GM18511 (cell line): Measurements from ENCODE around the gene RILP.
A peak's percentile ranks its signal among the peaks of the same experiment; 100 is the strongest.

Experiments used
- ATAC-seq: cut with Tn5 transposase; IDR thresholded peaks from one replicate; pipeline ENCODE4 v1.9.1; 2021; ENCODE audit warnings: mild to moderate bottlenecking, moderate library complexity; ENCODE audit not compliant: unreplicated experiment

The RILP gene

GRCh38 chr17:1629504-1630310 lies 20.0 kb downstream of the RILP start:
- ATAC-seq, result no peak

DNA sequence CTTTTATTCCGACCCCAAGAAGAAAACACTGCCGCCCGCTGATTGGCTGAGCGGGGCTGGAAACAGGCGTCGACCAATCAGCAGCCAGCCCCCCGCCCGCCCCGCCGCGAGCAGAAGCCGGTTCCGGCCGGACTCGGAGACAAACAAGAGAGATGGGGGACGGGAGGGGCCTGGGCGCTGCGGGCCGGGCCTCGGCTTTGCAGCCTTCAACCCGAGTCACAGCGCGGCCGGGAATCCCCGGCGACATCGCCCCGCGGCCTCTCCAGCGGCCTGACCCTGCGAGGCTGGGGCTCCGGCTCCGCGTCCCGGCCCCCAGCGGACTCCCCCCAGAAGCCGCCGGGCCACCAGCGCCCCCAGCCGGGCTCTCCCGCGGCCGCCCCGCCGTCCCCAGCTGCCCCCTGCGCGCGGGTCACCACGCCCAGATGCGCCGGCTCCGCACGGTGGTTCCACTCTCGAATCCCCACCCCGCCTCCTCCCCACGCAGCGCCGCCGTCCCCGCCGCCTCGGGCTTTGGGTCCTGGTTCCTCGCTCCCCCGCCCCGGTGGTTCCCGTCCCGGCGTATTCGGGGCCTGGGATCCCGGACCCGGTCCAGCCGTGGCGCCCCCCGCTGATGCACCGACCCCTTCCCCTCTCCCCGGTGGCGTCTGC lies 20.7 kb downstream of the RILP start:
- ATAC-seq, result peak; percentile 57

- ATAC-seq, result peak; percentile 70
These were observed 21.4 kb downstream of the RILP start, which contains the start of gene SLC43A2 for GRCh38 chr17:1627982-1628855. SLC43A2 (minus strand) TSS chr17:1628834; CDS start chr17:1627874, 960 bp downstream.

DNA sequence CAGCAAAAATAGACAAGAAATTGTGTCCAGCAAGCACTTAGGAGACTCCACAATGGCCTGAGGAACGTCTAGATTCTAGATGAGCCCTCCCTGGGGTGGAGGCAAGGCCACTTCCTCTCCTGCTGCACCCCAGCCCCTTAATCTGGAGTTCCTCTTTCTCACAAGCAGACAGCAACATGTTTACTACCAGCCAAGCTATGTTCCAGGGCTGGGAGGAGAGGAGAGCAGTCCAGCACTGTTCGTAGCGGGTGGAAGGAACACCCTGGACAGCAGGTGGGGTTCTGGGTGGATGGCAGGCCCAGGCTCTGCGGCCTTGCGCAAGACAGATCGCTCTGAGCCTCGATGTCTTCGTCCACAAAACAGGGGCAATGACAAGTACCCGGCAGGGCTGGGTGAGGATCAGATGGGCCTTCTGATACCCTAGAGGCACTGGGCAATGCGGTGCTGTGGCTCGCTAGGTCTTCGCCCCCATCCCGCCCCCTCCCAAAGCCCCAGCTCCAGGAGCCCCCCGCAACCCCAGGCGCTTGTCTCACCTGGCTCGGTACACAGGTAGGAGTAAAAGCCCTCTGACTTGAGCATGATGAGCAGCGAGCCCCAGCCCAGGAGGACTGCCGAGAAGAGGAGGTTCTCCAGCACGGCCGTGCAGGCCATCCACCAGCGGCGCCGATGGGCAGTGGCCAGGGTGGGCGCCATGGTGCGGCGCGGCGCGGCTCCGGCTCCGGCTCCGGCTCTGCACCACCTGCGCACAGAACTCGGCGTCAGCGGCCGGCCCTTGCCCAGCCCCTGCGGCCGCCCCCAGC lies 22.3 kb downstream of the RILP start:
- ATAC-seq, result no peak

DNA sequence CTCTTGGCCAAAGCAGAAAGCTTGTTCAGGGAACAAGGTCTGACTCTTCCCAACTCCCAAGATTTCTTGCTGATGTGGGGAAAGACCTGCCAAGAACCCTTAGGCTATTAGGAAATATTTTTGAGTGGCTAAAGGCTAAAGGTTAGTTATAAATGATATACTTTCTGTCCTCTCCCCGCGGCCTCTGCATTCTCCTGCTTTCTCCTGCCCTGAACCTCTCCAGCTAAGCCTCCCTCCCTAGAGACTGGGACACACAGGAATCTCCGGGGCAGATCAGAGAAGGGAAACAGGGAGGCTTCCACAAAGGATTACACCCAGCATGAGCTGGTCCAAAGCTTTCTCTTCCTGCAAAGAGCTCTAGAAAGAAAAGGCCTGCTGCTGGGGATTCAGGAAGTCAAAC lies 23.3 kb downstream of the RILP start:
- no peak for ATAC-seq

- no peak for ATAC-seq
These were observed 24.1 kb downstream of the RILP start for GRCh38 chr17:1625581-1625980.

- ATAC-seq, result no peak
These were observed 24.6 kb downstream of the RILP start for GRCh38 chr17:1625053-1625452.

DNA sequence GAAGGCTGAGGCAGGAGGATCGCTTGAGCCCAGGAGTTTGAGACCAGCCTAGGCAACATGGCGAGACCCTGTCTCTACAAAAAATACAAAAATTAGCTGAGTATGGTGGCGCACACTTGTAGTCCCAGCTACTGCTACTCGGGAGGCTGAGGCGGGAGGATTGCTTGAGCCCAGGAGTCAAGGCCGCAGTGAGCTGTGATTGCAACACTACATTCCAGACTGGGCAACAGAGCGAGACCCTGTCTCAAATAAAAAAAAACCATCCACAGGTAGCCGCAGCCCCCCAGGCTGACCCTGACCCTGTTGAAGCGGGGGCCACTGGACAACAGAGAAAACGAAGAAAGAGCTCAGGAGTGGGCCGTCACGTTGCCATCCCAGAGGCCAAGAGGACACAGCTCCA lies 25.0 kb downstream of the RILP start:
- ATAC-seq, result no peak

DNA sequence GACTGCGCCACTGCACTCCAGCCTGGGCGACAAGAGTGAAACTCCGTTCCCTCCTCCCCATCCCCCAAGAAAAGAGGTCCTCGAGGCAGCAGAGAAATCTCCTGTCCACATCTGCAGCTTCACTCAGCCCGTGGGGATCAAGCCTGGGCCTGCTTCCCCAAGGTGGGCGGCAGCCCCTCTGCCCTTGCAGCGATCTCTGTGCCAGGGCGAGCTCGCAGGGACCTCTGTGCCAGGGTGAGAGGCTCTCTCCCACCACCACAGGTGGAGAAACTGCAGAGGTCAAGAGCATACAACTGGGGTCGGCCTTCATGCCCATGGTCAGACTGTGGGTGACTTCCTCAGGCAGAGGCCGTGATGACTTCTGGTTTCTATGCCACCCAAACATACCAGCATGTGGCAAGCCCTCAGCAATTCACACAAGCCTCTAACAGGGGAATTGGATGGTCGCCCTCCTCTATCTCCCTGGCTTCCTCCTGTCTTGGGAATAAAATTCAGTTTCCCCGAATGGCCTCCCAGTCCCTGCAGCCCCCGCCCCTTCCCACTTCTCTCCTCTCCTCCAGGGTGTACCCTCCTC lies 26.5 kb downstream of the RILP start:
- ATAC-seq, result no peak

- ATAC-seq, result no peak
These were observed 28.3 kb downstream of the RILP start for GRCh38 chr17:1621273-1621954.

DNA sequence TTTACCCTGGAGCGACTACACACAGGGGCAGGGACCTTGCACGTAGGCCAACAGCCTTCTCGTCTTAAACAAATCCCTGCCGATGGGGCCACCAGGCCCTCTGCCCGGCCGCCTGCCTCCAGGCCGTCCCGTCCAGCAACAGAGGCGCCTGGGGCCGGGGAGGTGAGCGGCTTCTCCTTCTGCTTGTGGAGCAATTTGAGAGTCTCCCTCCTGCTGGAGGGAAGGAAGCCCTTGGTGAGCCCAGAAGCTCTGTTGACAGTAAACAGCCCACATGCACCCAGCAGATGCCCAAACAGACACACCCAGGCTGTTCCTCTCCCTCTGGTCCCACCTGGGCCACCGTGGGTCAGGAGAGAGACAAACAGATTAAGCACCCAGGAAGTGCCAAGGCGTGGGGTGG lies 29.2 kb downstream of the RILP start:
- no peak for ATAC-seq

DNA sequence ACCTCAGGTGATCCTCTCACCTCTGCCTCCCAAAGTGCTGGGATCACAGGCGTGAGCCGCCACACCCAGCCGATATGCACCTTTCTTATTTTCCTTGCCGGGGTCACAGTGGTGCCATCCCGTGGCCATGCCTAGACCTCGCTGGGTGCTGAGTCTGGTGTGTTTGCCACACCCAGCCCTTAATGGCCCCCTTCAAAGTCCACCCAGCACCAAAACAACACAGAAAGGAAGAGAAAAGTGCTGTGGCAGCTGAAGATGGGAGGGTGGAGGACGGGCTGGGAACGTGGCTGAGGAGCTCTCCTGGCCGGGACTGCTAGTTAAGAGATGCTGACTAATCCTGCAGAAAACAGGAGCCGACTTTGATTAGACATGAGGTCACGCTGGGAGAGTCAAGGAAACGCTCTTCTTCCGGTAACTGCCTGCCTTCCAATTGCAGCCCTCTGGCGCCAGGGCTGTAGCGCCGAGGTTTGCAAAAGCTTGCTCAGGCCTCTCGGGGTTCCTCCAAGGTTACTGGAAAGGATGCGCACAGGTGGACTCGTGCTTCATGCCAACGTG lies 32.0 kb downstream of the RILP start:
- no peak for ATAC-seq

DNA sequence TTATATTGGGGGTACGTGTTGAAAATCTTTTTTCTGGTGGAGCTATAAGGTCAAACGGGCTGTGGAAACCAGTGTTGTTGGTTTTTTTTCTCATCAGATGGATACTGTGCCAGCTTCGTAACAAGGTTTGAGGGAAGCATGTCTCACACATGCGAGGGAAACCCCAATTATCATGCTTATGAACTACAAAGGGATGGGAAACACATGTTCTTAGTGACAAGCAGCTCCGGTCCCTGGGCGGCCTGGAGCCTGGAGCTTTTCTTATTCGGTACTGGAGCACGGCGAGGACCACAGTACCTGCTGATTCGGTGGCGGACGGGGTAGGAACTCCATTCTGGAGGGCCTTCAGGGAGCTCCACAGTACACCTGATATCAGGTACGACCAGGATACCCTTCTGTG lies 33.6 kb downstream of the RILP start:
- no peak for ATAC-seq

DNA sequence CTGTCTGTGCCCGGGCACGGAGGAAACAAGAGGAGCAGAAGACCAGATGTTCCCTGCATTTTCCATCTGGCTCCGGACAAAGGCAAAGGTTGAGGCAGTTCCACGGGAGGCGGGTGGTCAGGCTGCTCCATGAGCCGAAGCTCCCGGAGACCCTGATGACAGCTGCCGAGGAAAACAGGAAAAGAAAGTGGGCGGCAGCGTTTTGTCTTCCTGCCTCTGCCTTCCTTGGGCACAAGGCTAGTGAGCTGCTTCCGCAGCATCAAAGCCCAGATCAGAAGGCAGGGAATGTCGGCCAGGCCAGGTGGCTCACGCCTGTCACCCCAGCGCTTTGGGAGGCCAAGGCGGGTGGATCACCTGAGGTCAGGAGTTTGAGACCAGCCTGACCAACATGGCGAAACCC lies 37.3 kb downstream of the RILP start:
- no peak for ATAC-seq

DNA sequence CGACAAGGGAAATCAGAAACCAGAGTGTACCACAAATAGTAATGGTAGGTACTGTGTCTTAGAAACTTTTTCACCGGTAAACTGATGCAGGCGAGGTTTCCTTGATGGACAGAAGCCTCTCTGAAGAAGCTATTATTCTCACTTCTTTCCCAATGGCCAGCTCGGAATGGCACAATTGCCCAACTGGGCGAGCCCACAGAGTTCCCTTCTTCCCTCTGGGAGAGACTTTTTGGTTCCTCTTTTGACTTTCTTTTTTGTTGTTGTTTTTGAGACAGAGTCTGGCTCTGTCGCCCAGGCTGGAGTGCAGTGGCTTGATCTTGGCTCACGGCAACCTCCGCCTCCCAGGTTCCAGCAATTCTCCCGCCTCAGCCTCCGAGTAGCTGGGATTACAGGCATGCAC lies 38.0 kb downstream of the RILP start:
- no peak for ATAC-seq

DNA sequence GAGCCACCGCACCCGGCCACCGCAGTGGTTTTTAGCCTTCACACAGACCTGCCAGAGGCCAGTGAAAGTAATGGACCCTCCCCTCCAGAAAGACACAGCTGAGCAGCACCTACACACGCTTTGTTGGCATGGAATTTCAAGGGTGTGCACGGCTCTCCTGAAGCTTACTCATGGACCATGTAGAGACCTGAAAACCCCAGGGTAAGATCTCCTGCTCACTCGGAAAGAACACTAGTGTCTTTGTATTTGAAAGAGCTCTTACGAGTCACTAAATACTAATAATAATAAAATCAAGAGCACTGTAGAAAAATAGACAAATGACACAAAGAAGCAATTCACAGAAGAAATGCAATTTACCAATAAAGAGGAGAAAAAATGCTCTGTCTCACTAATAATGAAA lies 41.0 kb downstream of the RILP start:
- ATAC-seq, result no peak

DNA sequence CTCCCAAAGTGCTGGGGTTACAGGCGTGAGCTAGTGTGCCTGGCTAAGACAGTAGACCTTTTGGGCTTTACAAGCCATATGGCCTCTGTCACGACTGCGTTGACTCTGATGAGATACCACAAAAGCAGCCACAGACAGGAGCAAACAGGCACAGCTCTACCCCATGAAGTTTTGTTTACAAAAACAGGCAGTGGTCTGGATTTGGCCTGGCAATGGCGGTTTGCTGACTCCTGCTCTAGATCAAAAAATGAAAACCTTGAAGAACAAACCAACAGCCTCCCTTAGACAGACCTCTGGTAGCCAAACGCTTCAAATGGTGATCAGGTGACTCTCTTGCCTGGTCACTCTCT lies 41.7 kb downstream of the RILP start:
- no peak for ATAC-seq

GRCh38 chr17:1606352-1606985 lies 43.2 kb downstream of the RILP start:
- no peak for ATAC-seq

GRCh38 chr17:1605681-1606351 lies 43.9 kb downstream of the RILP start:
- no peak for ATAC-seq
